Psoas muscle (tissue), 8 donors: ENCODE results near the gene KCNJ9. TPM values are rescaled to one million over a fixed set of nuclear protein-coding genes. Genes with fewer than 3 reads are reported as not detected.
A peak's percentile ranks its signal among the peaks of the same experiment; 100 is the strongest.
"Not testable (repeated sequence)": the region's sequence is repeated elsewhere in the genome, so short reads cannot be mapped to it uniquely, and the experiment has no call there.

ENCODE experiments used
- ATAC-seq, 4 donors: fragments of 200-7000 bp; cut with Tn5 transposase; one replicate each; pipeline ENCODE4 v1.9.1; 2020; ENCODE audit warnings: moderate library complexity in 3 of 4, mild to moderate bottlenecking in 2 of 4
- DNase-seq, 2 donors: peaks; one replicate each; pipeline ENCODE4 v3.0.0-alpha.2; 2020
- H3K27ac ChIP-seq: fragments of 200-600 bp; one replicate; pipeline ENCODE4 v1.8.0; 2022
- H3K27me3 ChIP-seq, 3 donors: fragments of 200-600 bp in 1 of 3; one replicate each; pipeline versions ENCODE4 v1.6.1 to v1.8.0; 2013 to 2022; ENCODE audit warnings: low read length in 2 of 3, mild to moderate bottlenecking in 2 of 3, moderate library complexity in 1 of 3; ENCODE audit not compliant: insufficient read depth in 3 of 3
- H3K36me3 ChIP-seq, 2 donors: fragments of 200-600 bp in 1 of 2; one replicate each; pipeline versions ENCODE4 v1.6.1 to v1.8.0; 2013 to 2022; ENCODE audit warnings: low read depth in 1 of 2, mild to moderate bottlenecking in 1 of 2, moderate library complexity in 1 of 2; ENCODE audit not compliant: insufficient read depth in 1 of 2
- H3K4me1 ChIP-seq: fragments of 200-600 bp; one replicate; pipeline ENCODE4 v1.8.0; 2022
- H3K4me3 ChIP-seq: fragments of 200-600 bp; one replicate; pipeline ENCODE4 v1.8.0; 2022; ENCODE audit warnings: mild to moderate bottlenecking
- H3K9me3 ChIP-seq: fragments of 200-600 bp; one replicate; pipeline ENCODE4 v1.8.0; 2022
- CTCF ChIP-seq: fragments of 200-600 bp; IDR thresholded peaks from one replicate; pipeline ENCODE4 v1.8.0; 2022; ENCODE audit warnings: antibody characterized with exemption
- WGBS, 3 donors: extraction: QIAGEN DNeasy Blood & Tissue Kit; methylation state at CpG; one replicate each; pipeline versions ENCODE4 v1.1.6 to v1.1.7; 2013; 5-methylcytosine and 5-hydroxymethylcytosine counted together
- intact Hi-C, 2 donors: fragments of 100-400 bp; cut with DNase I; formaldehyde crosslinking; loops; one replicate each; pipeline versions ENCODE4 v1.11.0 to v1.14.2; 2022
- polyA plus RNA-seq, 3 donors: library from polyadenylated mRNA; stranded (reverse); fragments of 200-250 nt; gene quantifications; one replicate each; pipeline ENCODE4 v1.2.3, GENCODE V29; 2013
- total RNA-seq, 4 donors: library from RNA; stranded (reverse); fragmentation: NEBNext Ultra II Directional in 2 of 4; extraction: Animal tissue kit (Norgen Biotek cat#: 25700) in 2 of 4; gene quantifications; one replicate each; pipeline versions ENCODE4 v1.2.1 to v1.2.4, GENCODE V29; 2021 to 2023
- donor health status: healthy with polysubstance abuse.
- donor health status: DM: no; HTN: no; CAD: no; lungs with moderate emphysema.
- donor health status: Bipolar disorder and iron deficiency.
- donor health status: healthy.
- donor health status: DM: yes; HTN: yes; CAD: no.
- donor health status: DM: no; HTN: no; CAD: no.
- donor health status: DM: no; HTN: no; CAD: no.
- donor health status: DM: yes; HTN: yes; CAD: no.

KCNJ9 gene
- total and polyA plus RNA-seq, 7 donors: 0.01 to 0.04 TPM; not detected in 5

- no peaks in the 10 kb centered on the region for H3K36me3 ChIP-seq
- no peak for TF ChIP-seq CTCF
- intact Hi-C loops: no loop called here
- no peaks in the 10 kb centered on the region for H3K9me3 ChIP-seq
- H3K4me3 ChIP-seq: no peak overlapping the region
- no peaks in the 10 kb centered on the region for H3K27me3 ChIP-seq
- H3K4me1 ChIP-seq: peaks cover 11% of the 10 kb centered on the region
- 93 to 100% (median 96%) methylated on average over 1 of the region's 1 CpG for WGBS, 3 donors
- DNase-seq (peak in 1 of 2 donors; percentile 1), ATAC-seq (no peak)
- H3K27ac ChIP-seq: no peak overlapping the region
Measured at GRCh38 chr1:160107512-160107911, 26.2 kb downstream of the KCNJ9 start.

GRCh38 chr1:160108888-160109662, 27.7 kb downstream of the KCNJ9 start:
- Histone ChIP-seq H3K36me3 (no peaks in the 10 kb centered on the region), H3K27ac (no peak overlapping the region), H3K9me3 (no peaks in the 10 kb centered on the region), H3K4me3 (no peak overlapping the region), H3K4me1 (peaks cover 23% of the 10 kb centered on the region), H3K27me3 (no peaks in the 10 kb centered on the region)
- ATAC-seq: no peak
- peak; percentile 42 for TF ChIP-seq CTCF
- WGBS, 3 donors: 44 to 50% (median 47%) methylated on average over 6 of the region's 6 CpGs
- DNase-seq: no peak
- intact Hi-C loops: no loop called here

GRCh38 chr1:160109686-160110085, 28.3 kb downstream of the KCNJ9 start:
- H3K27ac ChIP-seq: no peak overlapping the region
- intact Hi-C loops: loop anchor here in 1 of 2 donors (5.0 kb wide), 1 partner anchor 63 kb away; no protein-coding TSS in a partner anchor
- no peak for TF ChIP-seq CTCF
- no peaks in the 10 kb centered on the region for H3K9me3 ChIP-seq
- H3K27me3 ChIP-seq: no peaks in the 10 kb centered on the region
- H3K36me3 ChIP-seq: no peaks in the 10 kb centered on the region
- peaks cover 29% of the 10 kb centered on the region for H3K4me1 ChIP-seq
- no peak for DNase-seq
- no peak overlapping the region for H3K4me3 ChIP-seq
- 58 to 67% (median 65%) methylated on average over 4 of the region's 4 CpGs for WGBS, 3 donors
- ATAC-seq: no peak

- H3K27ac ChIP-seq: peak overlapping the region; percentile 46
- H3K4me1 ChIP-seq: peaks cover 35% of the 10 kb centered on the region
- not testable (repeated sequence) for H3K9me3 ChIP-seq, H3K4me3 ChIP-seq, ATAC-seq, H3K36me3 ChIP-seq, H3K27me3 ChIP-seq, DNase-seq
- 71 to 88% (median 71%) methylated on average over 10 of the region's 10 CpGs for WGBS, 3 donors
- intact Hi-C loops: loop anchor here in 1 of 2 donors (5.0 kb wide), 1 partner anchor 61 kb away; no protein-coding TSS in a partner anchor
Measured at GRCh38 chr1:160111462-160111861, 30.1 kb downstream of the KCNJ9 start.

GRCh38 chr1:160112357-160112756, 31.0 kb downstream of the KCNJ9 start:
- peak overlapping the region; percentile 46 for H3K27ac ChIP-seq
- no peaks in the 10 kb centered on the region for H3K27me3 ChIP-seq
- no peak for TF ChIP-seq CTCF
- DNase-seq (no peak), ATAC-seq (no peak)
- intact Hi-C loops: loop anchor here in 1 of 2 donors (5.0 kb wide), 1 partner anchor 60 kb away; no protein-coding TSS in a partner anchor
- peaks cover 35% of the 10 kb centered on the region for H3K4me1 ChIP-seq
- 60 to 76% (median 72%) methylated on average over 12 of the region's 12 CpGs for WGBS, 3 donors
- no peak overlapping the region for H3K4me3 ChIP-seq
- no peaks in the 10 kb centered on the region for H3K9me3 ChIP-seq
- H3K36me3 ChIP-seq: no peaks in the 10 kb centered on the region
